GM23248 (cell line): Measurements from ENCODE around the gene TNIK.

ENCODE experiments used
- EZH2 ChIP-seq: fragments of 200-600 bp; sonication (generic); IDR thresholded peaks from 2 replicates; pipeline ENCODE4 v1.6.1; 2018; ENCODE audit warnings: antibody characterized with exemption, mild to moderate bottlenecking; ENCODE audit not compliant: insufficient read depth, poor library complexity, severe bottlenecking
- EZH2phosphoT487 ChIP-seq: fragments of 200-600 bp; sonication (generic); IDR thresholded peaks from 2 replicates; pipeline ENCODE4 v1.6.1; 2018; ENCODE audit warnings: antibody characterized with exemption, moderate library complexity, mild to moderate bottlenecking, low read depth; ENCODE audit not compliant: insufficient read depth

DNA sequence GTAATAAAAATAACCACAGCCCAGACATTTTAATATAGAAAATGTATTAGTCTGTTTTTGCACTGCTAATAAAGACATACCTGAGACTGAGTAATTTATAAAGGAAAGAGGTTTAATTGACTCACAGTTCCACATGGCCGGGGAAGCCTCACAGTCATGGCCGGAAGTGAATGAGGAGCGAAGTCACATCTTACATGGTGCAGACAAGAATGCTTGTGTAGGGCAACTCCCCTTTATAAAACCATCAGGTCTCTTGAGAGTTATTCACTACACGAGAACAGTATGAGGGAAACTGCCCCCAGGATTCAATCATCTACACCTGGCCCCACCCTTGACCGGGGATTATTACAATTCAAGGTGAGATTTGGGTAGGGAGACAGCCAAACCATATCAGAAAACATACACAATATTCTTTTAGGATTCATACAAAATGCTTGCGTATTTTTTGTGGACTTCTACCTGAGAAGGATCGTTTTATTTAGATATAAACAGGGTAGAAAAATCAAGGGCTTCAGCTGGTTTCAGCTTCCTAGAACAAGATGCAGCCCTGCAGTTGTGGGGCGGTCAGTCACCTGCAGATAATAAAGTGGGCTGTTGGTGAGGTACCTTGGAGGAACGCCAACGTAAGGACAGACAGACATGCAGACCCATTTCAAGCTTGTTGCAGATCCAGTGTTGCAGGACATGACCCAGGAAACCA is 101.9 kb downstream of the TNIK start:
- TF ChIP-seq EZH2 (no peak), EZH2phosphoT487 (no peak)
